Inflammatory macrophage (primary cell): ENCODE results near the gene RIMS3.
"Not testable (repeated sequence)": the region's sequence is repeated elsewhere in the genome, so short reads cannot be mapped to it uniquely, and the experiment has no call there.

Experiments
- DNase-seq, 2 donors: peaks; one replicate each; pipeline ENCODE4 v3.0.0-alpha.2; 2020 to 2022
- total RNA-seq, 18 experiments: gene quantifications; one replicate each; lab custom pipeline; 2026; ENCODE audit warnings: mixed read lengths in 6 of 18, inconsistent platforms in 2 of 18; lab: John Stamatoyannopoulos, UW

The RIMS3 gene
- total RNA-seq = 0.59 to 13.8 (median 4.5) reads per million in 18 experiments

- peak; percentile 78 to 80 for DNase-seq
These were observed at the start of gene RIMS3 for GRCh38 chr1:40665335-40666171. Gene RIMS3 (minus strand): TSS chr1:40665682. CDS start chr1:40641925, 23,757 bp downstream.

- peak; percentile 79 to 85 for DNase-seq
These were observed 47.5 kb upstream of the RIMS3 start for GRCh38 chr1:40712997-40713396.

GRCh38 chr1:40712405-40712944 is 47.0 kb upstream of the RIMS3 start:
- DNase-seq = no peak

GRCh38 chr1:40711465-40712404 is 46.3 kb upstream of the RIMS3 start:
- DNase-seq = peak; percentile 48 to 63

- DNase-seq = no peak
These were observed 45.3 kb upstream of the RIMS3 start for GRCh38 chr1:40710581-40711315.

- DNase-seq = no peak
These were observed 44.4 kb upstream of the RIMS3 start for GRCh38 chr1:40709802-40710278.

- peak; percentile 68 to 81 for DNase-seq
These were observed 43.8 kb upstream of the RIMS3 start for GRCh38 chr1:40709100-40709801.

- no peak for DNase-seq
These were observed 43.2 kb upstream of the RIMS3 start for GRCh38 chr1:40708750-40709099.

- no peak for DNase-seq
These were observed 41.1 kb upstream of the RIMS3 start for GRCh38 chr1:40706626-40707025.

GRCh38 chr1:40704817-40705733 is 39.6 kb upstream of the RIMS3 start:
- DNase-seq = no peak

- peak in 1 of 2 donors; percentile 32 for DNase-seq
These were observed 37.8 kb upstream of the RIMS3 start for GRCh38 chr1:40703316-40703715.

- not testable (repeated sequence) for DNase-seq
These were observed 37.3 kb upstream of the RIMS3 start for GRCh38 chr1:40702810-40703209.

GRCh38 chr1:40701684-40702083 is 36.2 kb upstream of the RIMS3 start:
- DNase-seq = no peak

GRCh38 chr1:40699787-40700186 is 34.3 kb upstream of the RIMS3 start:
- no peak for DNase-seq

GRCh38 chr1:40697436-40697835 is 32.0 kb upstream of the RIMS3 start:
- DNase-seq = no peak

GRCh38 chr1:40696294-40696693 is 30.8 kb upstream of the RIMS3 start:
- DNase-seq = no peak

GRCh38 chr1:40694353-40694874 is 28.9 kb upstream of the RIMS3 start:
- DNase-seq = no peak

GRCh38 chr1:40693425-40693824 is 27.9 kb upstream of the RIMS3 start:
- no peak for DNase-seq

GRCh38 chr1:40692429-40692895 is 27.0 kb upstream of the RIMS3 start:
- peak in 1 of 2 donors; percentile 17 for DNase-seq
